ENCODE data around the gene KRT85. TPM values are rescaled to one million over a fixed set of nuclear protein-coding genes. Genes with fewer than 3 reads are reported as not detected.

The KRT85 gene
- total RNA-seq, 1 donor from 2014 or later: not detected

DNA sequence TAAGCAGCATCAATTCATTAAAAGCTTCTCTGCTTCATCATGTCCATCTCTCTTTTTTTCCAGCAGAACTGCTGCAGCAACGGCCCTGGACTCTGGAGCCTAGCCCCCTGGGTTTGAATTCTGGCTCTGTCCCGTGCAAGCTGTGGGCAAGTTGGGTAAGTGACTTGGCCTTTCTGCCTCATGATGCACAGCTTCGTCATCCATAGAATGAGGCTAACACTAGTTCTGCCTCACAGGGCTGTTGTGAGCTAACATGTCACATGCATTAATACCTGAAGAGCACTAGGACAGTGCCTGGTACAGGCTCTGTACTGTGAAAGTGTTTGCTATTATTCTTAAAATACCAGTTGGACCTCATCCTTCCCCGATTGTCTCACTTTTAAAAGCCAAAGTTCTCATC lies 34.6 kb upstream of the KRT85 start:
- Mint-ChIP-seq H3K27me3 (ENCODE audit: unreplicated experiment) (peaks cover 5% of the 10 kb centered on the region), H3K4me1 (ENCODE audit: unreplicated experiment) (peaks cover 8% of the 10 kb centered on the region), H3K36me3 (ENCODE audit: low read depth, unreplicated experiment) (no peaks in the 10 kb centered on the region), H3K4me3 (ENCODE audit: unreplicated experiment) (no peak overlapping the region), H3K27ac (ENCODE audit: unreplicated experiment) (no peak overlapping the region), H3K9me3 (ENCODE audit: unreplicated experiment) (no peaks in the 10 kb centered on the region)
- TF ChIP-seq, protein P1, sequence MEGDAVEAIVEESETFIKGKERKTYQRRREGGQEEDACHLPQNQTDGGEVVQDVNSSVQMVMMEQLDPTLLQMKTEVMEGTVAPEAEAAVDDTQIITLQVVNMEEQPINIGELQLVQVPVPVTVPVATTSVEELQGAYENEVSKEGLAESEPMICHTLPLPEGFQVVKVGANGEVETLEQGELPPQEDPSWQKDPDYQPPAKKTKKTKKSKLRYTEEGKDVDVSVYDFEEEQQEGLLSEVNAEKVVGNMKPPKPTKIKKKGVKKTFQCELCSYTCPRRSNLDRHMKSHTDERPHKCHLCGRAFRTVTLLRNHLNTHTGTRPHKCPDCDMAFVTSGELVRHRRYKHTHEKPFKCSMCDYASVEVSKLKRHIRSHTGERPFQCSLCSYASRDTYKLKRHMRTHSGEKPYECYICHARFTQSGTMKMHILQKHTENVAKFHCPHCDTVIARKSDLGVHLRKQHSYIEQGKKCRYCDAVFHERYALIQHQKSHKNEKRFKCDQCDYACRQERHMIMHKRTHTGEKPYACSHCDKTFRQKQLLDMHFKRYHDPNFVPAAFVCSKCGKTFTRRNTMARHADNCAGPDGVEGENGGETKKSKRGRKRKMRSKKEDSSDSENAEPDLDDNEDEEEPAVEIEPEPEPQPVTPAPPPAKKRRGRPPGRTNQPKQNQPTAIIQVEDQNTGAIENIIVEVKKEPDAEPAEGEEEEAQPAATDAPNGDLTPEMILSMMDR (IDR thresholded peaks at IDR 0.05; ENCODE audit: unreplicated experiment): no peak
- DNase-seq (ENCODE audit: low spot score): no peak

DNA sequence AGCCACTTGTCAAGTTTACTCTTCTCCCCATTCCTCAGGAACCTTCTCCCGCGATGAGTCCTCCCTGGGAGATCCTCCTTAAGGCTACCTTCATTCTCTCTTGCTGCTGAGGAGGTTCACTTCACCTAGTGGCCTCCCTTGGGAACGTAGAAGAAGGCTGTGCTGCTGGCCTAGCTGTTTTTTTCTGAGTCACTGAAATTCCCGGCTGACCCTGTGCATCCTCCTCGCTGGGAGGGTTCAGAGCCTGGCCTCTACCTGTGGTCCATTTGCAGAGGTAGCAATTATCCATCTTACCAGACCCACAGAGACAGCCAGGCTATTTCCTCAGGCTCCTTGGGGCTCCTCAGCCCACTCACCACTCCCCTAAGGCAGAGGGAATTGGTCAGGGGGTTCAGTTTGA lies 34.2 kb upstream of the KRT85 start:
- Mint-ChIP-seq H3K27ac (ENCODE audit: unreplicated experiment) (no peak overlapping the region), H3K4me3 (ENCODE audit: unreplicated experiment) (no peak overlapping the region), H3K36me3 (ENCODE audit: low read depth, unreplicated experiment) (no peaks in the 10 kb centered on the region), H3K9me3 (ENCODE audit: unreplicated experiment) (no peaks in the 10 kb centered on the region), H3K4me1 (ENCODE audit: unreplicated experiment) (peaks cover 8% of the 10 kb centered on the region), H3K27me3 (ENCODE audit: unreplicated experiment) (peaks cover 5% of the 10 kb centered on the region)
- TF ChIP-seq, protein P1 (IDR thresholded peaks at IDR 0.05; ENCODE audit: unreplicated experiment): no peak
- no peak for DNase-seq (ENCODE audit: low spot score)

DNA sequence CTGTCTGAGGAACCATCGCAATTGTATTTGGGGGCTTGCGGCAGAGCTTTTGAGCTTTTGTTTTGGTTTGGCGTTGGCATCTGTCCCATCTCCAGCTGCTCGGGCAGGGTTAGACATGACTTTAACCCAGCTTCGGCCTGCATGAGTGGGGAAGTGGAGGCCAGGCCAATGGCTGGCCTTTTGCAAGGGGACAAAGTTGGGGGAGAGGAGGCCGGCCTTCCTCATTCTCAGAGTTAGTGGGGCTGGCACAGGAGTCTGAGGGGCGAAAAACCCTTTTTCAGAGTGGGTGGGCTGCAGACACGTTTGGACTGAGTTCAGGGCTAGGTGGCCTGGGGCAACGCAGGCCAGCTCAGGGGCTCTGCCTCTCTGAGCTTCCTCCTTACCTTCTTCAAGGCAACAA lies 33.6 kb upstream of the KRT85 start:
- Mint-ChIP-seq H3K27me3 (ENCODE audit: unreplicated experiment) (peaks cover 5% of the 10 kb centered on the region), H3K9me3 (ENCODE audit: unreplicated experiment) (no peaks in the 10 kb centered on the region)

DNA sequence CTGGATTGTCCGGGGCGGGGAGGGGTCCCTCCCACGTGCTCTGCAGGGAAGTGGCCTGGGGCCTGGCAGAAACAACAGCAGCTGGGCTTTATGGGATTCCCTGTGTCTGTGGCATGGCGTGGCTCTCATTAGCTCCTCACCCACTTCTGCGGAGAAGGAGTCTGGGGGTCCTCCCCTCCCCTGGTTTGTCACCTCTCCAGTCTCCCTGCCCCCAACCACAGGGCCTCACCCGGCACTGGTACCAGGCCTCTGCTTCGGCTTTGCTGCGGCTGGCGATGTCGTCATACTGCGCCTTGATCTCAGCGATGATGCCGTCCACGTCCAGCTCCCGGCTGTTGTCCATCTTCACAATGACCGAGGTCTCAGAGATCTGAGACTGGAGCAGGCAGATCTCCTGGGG lies 32.5 kb upstream of the KRT85 start:
- TF ChIP-seq, protein P1 (IDR thresholded peaks at IDR 0.05; ENCODE audit: unreplicated experiment): no peak
- DNase-seq (ENCODE audit: low spot score): no peak
- no peaks in the 10 kb centered on the region for H3K9me3 Mint-ChIP-seq (ENCODE audit: unreplicated experiment)
- no peaks in the 10 kb centered on the region for H3K36me3 Mint-ChIP-seq (ENCODE audit: low read depth, unreplicated experiment)
- H3K27ac Mint-ChIP-seq (ENCODE audit: unreplicated experiment): no peak overlapping the region
- H3K4me3 Mint-ChIP-seq (ENCODE audit: unreplicated experiment): no peak overlapping the region
- peaks cover 5% of the 10 kb centered on the region for H3K27me3 Mint-ChIP-seq (ENCODE audit: unreplicated experiment)
- peaks cover 8% of the 10 kb centered on the region for H3K4me1 Mint-ChIP-seq (ENCODE audit: unreplicated experiment)

More for the DNA sequence above, 33.6 kb upstream of the KRT85 start:
- Mint-ChIP-seq H3K27ac (ENCODE audit: unreplicated experiment) (no peak overlapping the region), H3K4me1 (ENCODE audit: unreplicated experiment) (peaks cover 8% of the 10 kb centered on the region), H3K36me3 (ENCODE audit: low read depth, unreplicated experiment) (no peaks in the 10 kb centered on the region), H3K4me3 (ENCODE audit: unreplicated experiment) (no peak overlapping the region)
- TF ChIP-seq, protein P1 (IDR thresholded peaks at IDR 0.05; ENCODE audit: unreplicated experiment): no peak
- no peak for DNase-seq (ENCODE audit: low spot score)

DNA sequence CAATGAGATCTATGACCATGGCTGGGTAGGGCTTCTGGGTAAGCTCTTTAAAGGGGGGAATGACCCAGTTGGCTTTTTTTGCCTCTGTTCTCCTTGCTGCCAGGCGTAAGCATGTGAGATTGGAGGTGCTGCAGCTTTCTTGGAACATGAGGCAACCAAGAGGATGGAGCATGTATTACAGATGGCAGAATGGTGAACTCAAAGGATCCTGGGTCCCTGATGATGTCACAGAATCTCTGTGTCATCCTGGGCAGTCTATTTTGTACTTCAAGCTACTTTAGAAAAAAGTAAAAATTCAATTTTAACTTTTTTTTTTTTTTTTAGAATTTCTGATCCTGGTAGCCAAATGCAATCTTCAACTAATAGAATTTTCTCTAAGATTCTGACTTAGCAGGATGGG lies 30.9 kb upstream of the KRT85 start:
- no peak overlapping the region for H3K4me3 Mint-ChIP-seq (ENCODE audit: unreplicated experiment)
- H3K36me3 Mint-ChIP-seq (ENCODE audit: low read depth, unreplicated experiment): no peaks in the 10 kb centered on the region
- H3K27me3 Mint-ChIP-seq (ENCODE audit: unreplicated experiment): peaks cover 7% of the 10 kb centered on the region
- H3K4me1 Mint-ChIP-seq (ENCODE audit: unreplicated experiment): peaks cover 5% of the 10 kb centered on the region
- TF ChIP-seq, protein P1 (IDR thresholded peaks at IDR 0.05; ENCODE audit: unreplicated experiment): no peak
- no peaks in the 10 kb centered on the region for H3K9me3 Mint-ChIP-seq (ENCODE audit: unreplicated experiment)
- no peak overlapping the region for H3K27ac Mint-ChIP-seq (ENCODE audit: unreplicated experiment)
- no peak for DNase-seq (ENCODE audit: low spot score)
